Right lobe of liver (tissue), 6 donors: Measurements from ENCODE around the gene CCDC136. TPM values are rescaled to one million over a fixed set of nuclear protein-coding genes. Genes with fewer than 3 reads are reported as not detected.

Source experiments
- ATAC-seq, 4 donors: fragments of 200-7000 bp; cut with Tn5 transposase; one replicate each; pipeline ENCODE4 v1.9.1; 2020; ENCODE audit warnings: mild to moderate bottlenecking in 4 of 4, moderate library complexity in 4 of 4
- DNase-seq, 3 donors: peaks; one replicate each; pipeline ENCODE4 v3.0.0-alpha.2; 2020
- H3K27ac ChIP-seq, 3 donors: fragments of 200-600 bp; one replicate each; pipeline ENCODE4 v1.8.0; 2022
- H3K27me3 ChIP-seq, 2 donors: fragments of 200-600 bp; one replicate each; pipeline ENCODE4 v1.8.0; 2022
- H3K36me3 ChIP-seq, 4 donors: fragments of 200-600 bp; sonication (generic) in 1 of 4; one replicate each; pipeline versions ENCODE4 v1.5.1 to v1.8.0; 2017 to 2022; ENCODE audit warnings: control low read depth in 1 of 4
- H3K4me1 ChIP-seq, 4 donors: fragments of 200-600 bp; sonication (generic) in 1 of 4; one replicate each; pipeline versions ENCODE4 v1.5.1 to v1.8.0; 2017 to 2022; ENCODE audit warnings: control low read depth in 1 of 4
- H3K4me3 ChIP-seq, 3 donors: fragments of 200-600 bp; one replicate each; pipeline ENCODE4 v1.8.0; 2022
- H3K9me3 ChIP-seq, 4 donors: fragments of 200-600 bp; sonication (generic) in 1 of 4; one replicate each; pipeline versions ENCODE4 v1.5.1 to v1.8.0; 2017 to 2022; ENCODE audit warnings: control low read depth in 1 of 4
- CTCF ChIP-seq, 4 donors: fragments of 200-600 bp in 3 of 4; fragments of 450-650 bp in 1 of 4; IDR thresholded peaks; one replicate each; pipeline versions ENCODE4 v1.5.1 to v1.8.0; 2016 to 2022; ENCODE audit warnings: antibody characterized with exemption in 4 of 4, mild to moderate bottlenecking in 2 of 4
- POLR2A ChIP-seq: fragments of 450-650 bp; IDR thresholded peaks from one replicate; pipeline ENCODE4 v1.6.1; 2017; ENCODE audit warnings: antibody characterized with exemption, mild to moderate bottlenecking
- WGBS: methylation state at CpG from one replicate; pipeline ENCODE4 v1.1.6; 2018; ENCODE audit warnings: low coverage, low lambda C conversion rate; ENCODE audit not compliant: insufficient coverage; ENCODE audit errors: missing lambda C conversion rate; 5-methylcytosine and 5-hydroxymethylcytosine counted together
- intact Hi-C, 2 donors: fragments of 100-400 bp; cut with DNase I; formaldehyde crosslinking; loops; one replicate each; pipeline versions ENCODE4 v1.11.2 to v1.14.1; 2022
- total RNA-seq, 6 experiments: library from RNA; depleted of rRNA in 2 of 6; stranded (reverse); fragments of >200 nt in 2 of 6; fragmentation: NEBNext Ultra II Directional in 3 of 6; extraction: Animal tissue kit (Norgen Biotek cat#: 25700) in 3 of 6; gene quantifications; one replicate each; pipeline versions ENCODE4 v1.1.0 to v1.2.4, GENCODE V29; 2016 to 2023
- donor health status: DM: no; HTN: yes; CAD: no.
- donor health status: DM: no; HTN: no; CAD: no.
- donor health status: DM: no; HTN: no; CAD: no.
- donor health status: DM: no; HTN: yes; CAD: no.
- donor health status: DM: no; HTN: yes; CAD: no.

The CCDC136 gene
- total RNA-seq, 6 experiments from 2014 or later, result 0.16 to 0.70 (median 0.20) TPM; not detected in 2

- Histone ChIP-seq H3K27ac (no peak overlapping the region), H3K27me3 (no peaks in the 10 kb centered on the region), H3K36me3 (no peaks in the 10 kb centered on the region), H3K9me3 (no peaks in the 10 kb centered on the region), H3K4me3 (no peak overlapping the region), H3K4me1 (no peaks in the 10 kb centered on the region)
- peak in 1 of 3 donors; percentile 16 for DNase-seq
- intact Hi-C loops, result no loop called here
- TF ChIP-seq CTCF (IDR thresholded peaks at IDR 0.05), result no peak
- no peak for TF ChIP-seq POLR2A
- no peak for ATAC-seq
- WGBS, result 96% methylated on average over 3 of the region's 14 CpGs
Observed at GRCh38 chr7:128836729-128837348, 45.1 kb downstream of the CCDC136 start.

DNA sequence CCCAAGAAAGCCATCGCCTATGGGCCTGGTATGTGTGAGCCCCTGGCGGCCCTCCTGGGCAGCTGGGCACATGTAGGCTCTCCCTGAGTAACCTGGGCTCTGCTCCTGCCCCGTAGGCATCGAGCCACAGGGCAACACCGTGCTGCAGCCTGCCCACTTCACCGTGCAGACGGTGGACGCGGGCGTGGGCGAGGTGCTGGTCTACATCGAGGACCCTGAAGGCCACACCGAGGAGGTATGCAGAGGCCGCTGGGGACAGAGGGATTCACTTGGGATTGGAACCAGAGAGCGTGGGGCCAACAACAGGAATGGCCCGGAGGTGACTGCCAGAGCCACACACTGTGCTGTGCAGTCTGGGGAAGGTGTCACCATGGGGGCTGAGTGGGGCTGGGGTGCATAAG is 45.8 kb downstream of the CCDC136 start:
- H3K36me3 ChIP-seq, result no peaks in the 10 kb centered on the region
- WGBS, result 100% methylated on average over 6 of the region's 16 CpGs
- no peaks in the 10 kb centered on the region for H3K4me1 ChIP-seq
- no peak for DNase-seq
- no peak overlapping the region for H3K27ac ChIP-seq
- no peak overlapping the region for H3K4me3 ChIP-seq
- TF ChIP-seq CTCF (IDR thresholded peaks at IDR 0.05) (no peak), POLR2A (no peak)
- H3K9me3 ChIP-seq, result no peaks in the 10 kb centered on the region
- no peaks in the 10 kb centered on the region for H3K27me3 ChIP-seq
- no peak for ATAC-seq
- intact Hi-C loops, result no loop called here

- intact Hi-C loops, result no loop called here
- TF ChIP-seq POLR2A, result no peak
- TF ChIP-seq CTCF (IDR thresholded peaks at IDR 0.05), result no peak
- WGBS, result 70% methylated on average over 4 of the region's 22 CpGs
- Histone ChIP-seq H3K4me3 (no peak overlapping the region), H3K27me3 (no peaks in the 10 kb centered on the region), H3K4me1 (no peaks in the 10 kb centered on the region), H3K9me3 (no peaks in the 10 kb centered on the region), H3K27ac (no peak overlapping the region), H3K36me3 (no peaks in the 10 kb centered on the region)
- DNase-seq (peak in 2 of 3 donors; percentile 15 to 53), ATAC-seq (no peak)
Observed at GRCh38 chr7:128838109-128838779, 46.5 kb downstream of the CCDC136 start.

- DNase-seq (peak in 1 of 3 donors; percentile 52), ATAC-seq (no peak)
- Histone ChIP-seq H3K4me3 (no peak overlapping the region), H3K27me3 (no peaks in the 10 kb centered on the region), H3K4me1 (no peaks in the 10 kb centered on the region), H3K27ac (no peak overlapping the region), H3K9me3 (no peaks in the 10 kb centered on the region), H3K36me3 (no peaks in the 10 kb centered on the region)
- WGBS, result 90% methylated on average over 2 of the region's 17 CpGs
- intact Hi-C loops, result no loop called here
- no peak for TF ChIP-seq CTCF (IDR thresholded peaks at IDR 0.05)
- no peak for TF ChIP-seq POLR2A
Observed at GRCh38 chr7:128838981-128839731, 47.4 kb downstream of the CCDC136 start.
